Glutamatergic neuron (in vitro differentiated cells): ENCODE results near the gene CAMKK2. TPM values are rescaled to one million over a fixed set of nuclear protein-coding genes. Genes with fewer than 3 reads are reported as not detected.

ENCODE experiments used
- DNase-seq: peaks from one replicate; pipeline ENCODE4 v3.0.0; 2022
- H3K27ac Mint-ChIP-seq: one replicate; pipeline ENCODE4 v1.8.0; 2020; ENCODE audit warnings: mild to moderate bottlenecking, mixed read lengths, inconsistent platforms; ENCODE audit not compliant: unreplicated experiment
- H3K27me3 Mint-ChIP-seq: one replicate; pipeline ENCODE4 v1.8.0; 2020; ENCODE audit warnings: mild to moderate bottlenecking, moderate library complexity, mixed read lengths, inconsistent platforms; ENCODE audit not compliant: unreplicated experiment
- H3K36me3 Mint-ChIP-seq: one replicate; pipeline ENCODE4 v1.8.0; 2020; ENCODE audit warnings: mild to moderate bottlenecking, mixed read lengths, inconsistent platforms; ENCODE audit not compliant: unreplicated experiment
- H3K4me1 Mint-ChIP-seq: one replicate; pipeline ENCODE4 v1.8.0; 2020; ENCODE audit warnings: mild to moderate bottlenecking, low read depth, mixed read lengths, inconsistent platforms; ENCODE audit not compliant: unreplicated experiment
- H3K4me3 Mint-ChIP-seq: one replicate; pipeline ENCODE4 v1.8.0; 2020; ENCODE audit warnings: mild to moderate bottlenecking, mixed read lengths, inconsistent platforms; ENCODE audit not compliant: unreplicated experiment
- H3K9me3 Mint-ChIP-seq: one replicate; pipeline ENCODE4 v1.8.0; 2020; ENCODE audit warnings: mild to moderate bottlenecking, moderate library complexity, mixed read lengths, inconsistent platforms; ENCODE audit not compliant: unreplicated experiment
- total RNA-seq: library from RNA; stranded (reverse); fragmentation: NEBNext Ultra II Directional; extraction: Animal tissue kit (Norgen Biotek cat#: 25700); gene quantifications from one replicate; pipeline ENCODE4 v1.2.1, GENCODE V29; 2021; ENCODE audit not compliant: unreplicated experiment
- TF ChIP-seq, protein P1 (sequence below): fragments of 200-600 bp; sonication (generic); IDR thresholded peaks from one replicate; pipeline ENCODE4 v1.5.0; 2021; ENCODE audit not compliant: partially characterized antibody, unreplicated experiment

CAMKK2 gene
- total RNA-seq, 1 donor from 2014 or later, result 50.2 TPM

DNA sequence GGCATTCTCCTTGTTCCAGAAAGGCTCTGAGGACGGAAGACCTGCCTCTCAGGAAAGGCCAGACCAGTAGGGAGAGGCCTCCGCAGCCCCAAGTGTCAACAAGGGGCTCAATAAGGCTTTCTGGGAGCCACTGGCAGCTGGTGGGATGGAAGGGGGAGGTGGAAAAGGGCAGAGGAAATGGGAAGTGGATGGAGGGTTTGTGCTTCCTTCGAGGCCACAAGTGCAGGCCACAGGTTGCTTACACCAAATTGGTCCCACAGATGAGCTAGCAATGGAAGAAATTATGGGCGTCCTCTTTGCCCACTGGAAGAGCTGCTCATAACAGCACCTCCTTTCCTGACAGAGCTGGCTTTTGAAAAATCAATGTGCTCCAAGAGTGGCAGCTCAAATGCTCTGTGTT is 58.4 kb downstream of the CAMKK2 start:
- H3K27ac Mint-ChIP-seq, result no peak overlapping the region
- H3K4me1 Mint-ChIP-seq, result peaks cover 4% of the 10 kb centered on the region
- H3K36me3 Mint-ChIP-seq, result no peaks in the 10 kb centered on the region
- no peak overlapping the region for H3K4me3 Mint-ChIP-seq
- no peak for DNase-seq
- H3K9me3 Mint-ChIP-seq, result peaks cover 4% of the 10 kb centered on the region
- no peaks in the 10 kb centered on the region for H3K27me3 Mint-ChIP-seq
- TF ChIP-seq, protein P1, sequence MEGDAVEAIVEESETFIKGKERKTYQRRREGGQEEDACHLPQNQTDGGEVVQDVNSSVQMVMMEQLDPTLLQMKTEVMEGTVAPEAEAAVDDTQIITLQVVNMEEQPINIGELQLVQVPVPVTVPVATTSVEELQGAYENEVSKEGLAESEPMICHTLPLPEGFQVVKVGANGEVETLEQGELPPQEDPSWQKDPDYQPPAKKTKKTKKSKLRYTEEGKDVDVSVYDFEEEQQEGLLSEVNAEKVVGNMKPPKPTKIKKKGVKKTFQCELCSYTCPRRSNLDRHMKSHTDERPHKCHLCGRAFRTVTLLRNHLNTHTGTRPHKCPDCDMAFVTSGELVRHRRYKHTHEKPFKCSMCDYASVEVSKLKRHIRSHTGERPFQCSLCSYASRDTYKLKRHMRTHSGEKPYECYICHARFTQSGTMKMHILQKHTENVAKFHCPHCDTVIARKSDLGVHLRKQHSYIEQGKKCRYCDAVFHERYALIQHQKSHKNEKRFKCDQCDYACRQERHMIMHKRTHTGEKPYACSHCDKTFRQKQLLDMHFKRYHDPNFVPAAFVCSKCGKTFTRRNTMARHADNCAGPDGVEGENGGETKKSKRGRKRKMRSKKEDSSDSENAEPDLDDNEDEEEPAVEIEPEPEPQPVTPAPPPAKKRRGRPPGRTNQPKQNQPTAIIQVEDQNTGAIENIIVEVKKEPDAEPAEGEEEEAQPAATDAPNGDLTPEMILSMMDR, result no peak

DNA sequence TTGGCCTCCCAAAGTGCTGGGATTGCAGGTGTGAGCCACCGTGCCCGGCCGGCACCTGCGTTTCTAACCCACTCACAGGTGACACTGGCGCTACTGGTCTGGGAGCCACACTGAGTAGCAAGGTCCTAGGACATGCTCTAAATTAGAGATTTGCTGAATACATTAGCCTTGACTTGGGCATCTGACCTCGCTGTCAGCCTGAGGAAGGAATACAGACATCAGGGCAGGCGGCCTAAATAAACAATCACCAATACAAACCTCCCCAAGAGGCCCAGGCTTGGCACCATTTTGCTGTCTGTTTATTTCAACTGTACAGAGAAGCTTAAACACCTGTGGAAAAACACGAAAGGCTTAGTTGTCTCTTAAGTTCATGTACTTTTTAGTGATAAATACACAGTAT is 59.1 kb downstream of the CAMKK2 start:
- no peaks in the 10 kb centered on the region for H3K36me3 Mint-ChIP-seq
- DNase-seq, result no peak
- H3K27ac Mint-ChIP-seq, result no peak overlapping the region
- H3K4me3 Mint-ChIP-seq, result no peak overlapping the region
- peaks cover 2% of the 10 kb centered on the region for H3K27me3 Mint-ChIP-seq
- peaks cover 4% of the 10 kb centered on the region for H3K4me1 Mint-ChIP-seq
- TF ChIP-seq, protein P1, result no peak
- peaks cover 4% of the 10 kb centered on the region for H3K9me3 Mint-ChIP-seq

DNA sequence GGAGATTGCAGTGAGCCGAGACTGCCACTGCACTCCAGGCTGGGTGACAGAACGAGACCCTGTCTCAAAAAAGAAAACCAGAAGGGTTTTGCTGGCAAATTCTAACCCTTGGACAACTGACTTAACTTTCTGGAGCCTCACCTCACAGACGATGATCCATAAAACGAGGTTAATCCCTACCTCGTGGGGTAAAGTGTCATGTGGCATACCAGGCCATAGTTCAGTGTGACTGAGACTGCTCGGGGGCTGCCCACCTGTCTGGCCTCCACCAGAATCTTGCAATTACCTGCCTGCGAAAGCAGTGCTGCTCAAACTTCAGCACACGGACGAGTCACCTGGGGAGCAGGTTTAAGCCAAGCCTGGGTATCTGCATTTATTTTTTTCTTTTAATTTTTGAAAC is 59.7 kb downstream of the CAMKK2 start:
- Mint-ChIP-seq H3K9me3 (peaks cover 4% of the 10 kb centered on the region), H3K4me1 (peaks cover 4% of the 10 kb centered on the region), H3K36me3 (no peaks in the 10 kb centered on the region), H3K27me3 (peaks cover 3% of the 10 kb centered on the region), H3K27ac (no peak overlapping the region), H3K4me3 (no peak overlapping the region)
- TF ChIP-seq, protein P1, result no peak
- DNase-seq, result no peak

DNA sequence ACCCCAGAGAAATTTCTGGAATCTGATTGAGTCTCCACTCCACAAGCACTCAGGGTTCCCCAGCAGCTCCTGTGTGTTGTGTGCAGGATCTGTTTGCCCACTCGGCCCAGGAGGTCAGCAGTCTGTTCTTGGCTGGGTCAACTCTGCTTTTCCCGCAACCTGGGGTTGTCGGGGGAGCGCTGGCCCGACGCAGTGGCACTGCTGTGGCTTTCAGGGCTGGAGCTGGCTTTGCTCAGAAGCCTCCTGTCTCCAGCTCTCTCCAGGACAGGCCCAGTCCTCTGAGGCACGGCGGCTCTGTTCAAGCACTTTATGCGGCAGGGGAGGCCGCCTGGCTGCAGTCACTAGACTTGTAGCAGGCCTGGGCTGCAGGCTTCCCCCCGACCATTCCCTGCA is 62.9 kb downstream of the CAMKK2 start:
- no peak for DNase-seq
- H3K27me3 Mint-ChIP-seq, result peaks cover 3% of the 10 kb centered on the region
- H3K4me1 Mint-ChIP-seq, result peaks cover 4% of the 10 kb centered on the region
- H3K36me3 Mint-ChIP-seq, result no peaks in the 10 kb centered on the region
- no peak overlapping the region for H3K4me3 Mint-ChIP-seq
- TF ChIP-seq, protein P1, result no peak
- peaks cover 7% of the 10 kb centered on the region for H3K9me3 Mint-ChIP-seq
- H3K27ac Mint-ChIP-seq, result no peak overlapping the region

DNA sequence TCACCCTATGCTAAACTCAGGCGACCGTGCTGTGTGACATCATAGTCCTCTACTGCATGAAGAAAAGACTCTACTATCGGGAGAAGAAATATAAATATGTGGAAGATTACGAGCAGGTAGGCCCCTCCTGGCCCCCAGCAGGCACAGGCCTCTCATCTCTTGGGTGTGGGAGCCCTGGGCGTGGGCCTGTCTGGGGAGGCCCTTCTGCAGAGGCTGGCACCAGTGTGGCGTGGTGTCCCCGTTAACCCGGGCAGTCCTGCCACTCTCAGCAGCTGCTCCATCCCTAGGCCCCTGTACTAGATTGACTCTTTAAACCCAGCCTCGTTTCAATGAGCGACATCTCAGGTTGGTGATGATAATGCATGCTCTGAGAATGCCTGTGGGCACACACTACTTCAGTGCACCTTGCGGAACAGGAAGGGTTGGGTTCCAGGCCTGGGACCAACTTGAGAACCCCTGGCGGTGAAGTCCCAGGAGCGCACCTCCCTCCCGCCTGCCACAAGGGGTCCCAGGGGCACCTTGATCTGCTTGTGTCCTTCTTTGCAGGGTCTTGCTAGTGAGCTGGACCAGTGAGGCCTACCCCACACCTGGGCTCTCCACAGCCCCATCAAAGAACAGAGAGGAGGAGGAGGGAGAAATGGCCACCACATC is 63.4 kb downstream of the CAMKK2 start:
- H3K4me1 Mint-ChIP-seq, result peaks cover 4% of the 10 kb centered on the region
- no peak for DNase-seq
- no peak overlapping the region for H3K4me3 Mint-ChIP-seq
- H3K27ac Mint-ChIP-seq, result peak overlapping the region; percentile 8
- TF ChIP-seq, protein P1, result no peak
- H3K27me3 Mint-ChIP-seq, result peaks cover 3% of the 10 kb centered on the region
- H3K9me3 Mint-ChIP-seq, result peaks cover 7% of the 10 kb centered on the region
- H3K36me3 Mint-ChIP-seq, result no peaks in the 10 kb centered on the region
